Nephron progenitor cell (in vitro differentiated cells): ENCODE results near the gene MRAP2.
A peak's percentile ranks its signal among the peaks of the same experiment; 100 is the strongest.

Experiments
- DNase-seq: peaks from one replicate; pipeline ENCODE4 v3.0.0; 2021
- H3K27ac Mint-ChIP-seq: 2 replicates; pipeline ENCODE4 v1.8.0; 2021; ENCODE audit warnings: mild to moderate bottlenecking, moderate library complexity, mixed read lengths
- H3K27me3 Mint-ChIP-seq: 2 replicates; pipeline ENCODE4 v1.8.0; 2021; ENCODE audit warnings: mild to moderate bottlenecking, low read depth, mixed read lengths; ENCODE audit not compliant: poor library complexity
- H3K36me3 Mint-ChIP-seq: 2 replicates; pipeline ENCODE4 v1.8.0; 2021; ENCODE audit warnings: low read depth, mixed read lengths
- H3K4me1 Mint-ChIP-seq: 2 replicates; pipeline ENCODE4 v1.8.0; 2021; ENCODE audit warnings: mixed read lengths
- H3K4me3 Mint-ChIP-seq: 2 replicates; pipeline ENCODE4 v1.8.0; 2021; ENCODE audit warnings: mild to moderate bottlenecking, moderate library complexity, mixed read lengths
- H3K9me3 Mint-ChIP-seq: 2 replicates; pipeline ENCODE4 v1.8.0; 2021; ENCODE audit warnings: mild to moderate bottlenecking, moderate library complexity, mixed read lengths
- TF ChIP-seq, protein P1 (sequence below): fragments of 200-600 bp; sonication (generic); IDR thresholded peaks from 2 replicates; pipeline ENCODE4 v1.5.0; 2021; ENCODE audit warnings: antibody characterized with exemption

MRAP2 gene

DNA sequence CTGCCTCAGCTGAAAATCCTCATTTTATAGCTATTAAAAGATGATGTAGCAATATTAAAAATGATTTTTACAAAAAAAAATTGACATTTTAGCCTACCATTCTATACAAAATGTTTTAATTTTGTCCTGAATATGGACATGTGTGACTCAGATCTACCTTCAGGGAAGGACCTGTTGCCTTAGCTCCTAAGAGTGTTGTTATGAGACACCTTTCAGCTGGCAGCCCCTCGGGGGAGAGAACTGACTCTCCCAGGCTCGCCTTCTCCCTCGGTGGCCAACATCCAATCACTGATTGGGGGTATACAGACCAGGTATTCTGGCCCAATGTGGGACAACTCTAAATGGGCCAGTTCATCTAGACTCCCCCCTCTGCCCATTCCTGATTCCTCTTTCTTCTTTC is 32.5 kb upstream of the MRAP2 start:
- Mint-ChIP-seq H3K27me3 (peaks cover 8% of the 10 kb centered on the region), H3K4me1 (peaks cover 14% of the 10 kb centered on the region)
- no peak for DNase-seq

DNA sequence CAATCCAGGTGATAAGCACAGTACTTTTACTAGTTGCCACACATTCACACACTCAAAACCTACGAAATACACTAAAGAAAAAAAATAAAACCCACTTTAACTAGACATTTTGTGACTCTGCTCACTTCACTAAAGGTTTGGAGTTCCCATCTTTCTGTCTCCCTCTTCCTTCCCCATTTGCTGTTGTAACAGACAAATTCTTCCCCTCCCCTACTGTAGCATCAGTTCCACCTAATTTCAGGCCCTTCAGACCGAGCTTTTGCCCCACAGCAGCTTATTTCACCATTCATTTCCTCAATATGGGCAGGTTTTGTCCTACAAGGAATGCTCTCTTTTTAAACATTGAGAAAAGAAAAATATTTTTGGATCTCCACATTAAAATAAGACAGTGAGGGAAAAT is 31.3 kb upstream of the MRAP2 start:
- no peak for DNase-seq
- Mint-ChIP-seq H3K27me3 (peaks cover 8% of the 10 kb centered on the region), H3K9me3 (no peaks in the 10 kb centered on the region), H3K36me3 (no peaks in the 10 kb centered on the region), H3K4me3 (no peak overlapping the region), H3K27ac (no peak overlapping the region), H3K4me1 (peaks cover 14% of the 10 kb centered on the region)
- TF ChIP-seq, protein P1, sequence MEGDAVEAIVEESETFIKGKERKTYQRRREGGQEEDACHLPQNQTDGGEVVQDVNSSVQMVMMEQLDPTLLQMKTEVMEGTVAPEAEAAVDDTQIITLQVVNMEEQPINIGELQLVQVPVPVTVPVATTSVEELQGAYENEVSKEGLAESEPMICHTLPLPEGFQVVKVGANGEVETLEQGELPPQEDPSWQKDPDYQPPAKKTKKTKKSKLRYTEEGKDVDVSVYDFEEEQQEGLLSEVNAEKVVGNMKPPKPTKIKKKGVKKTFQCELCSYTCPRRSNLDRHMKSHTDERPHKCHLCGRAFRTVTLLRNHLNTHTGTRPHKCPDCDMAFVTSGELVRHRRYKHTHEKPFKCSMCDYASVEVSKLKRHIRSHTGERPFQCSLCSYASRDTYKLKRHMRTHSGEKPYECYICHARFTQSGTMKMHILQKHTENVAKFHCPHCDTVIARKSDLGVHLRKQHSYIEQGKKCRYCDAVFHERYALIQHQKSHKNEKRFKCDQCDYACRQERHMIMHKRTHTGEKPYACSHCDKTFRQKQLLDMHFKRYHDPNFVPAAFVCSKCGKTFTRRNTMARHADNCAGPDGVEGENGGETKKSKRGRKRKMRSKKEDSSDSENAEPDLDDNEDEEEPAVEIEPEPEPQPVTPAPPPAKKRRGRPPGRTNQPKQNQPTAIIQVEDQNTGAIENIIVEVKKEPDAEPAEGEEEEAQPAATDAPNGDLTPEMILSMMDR = no peak

More for the DNA sequence above, 32.5 kb upstream of the MRAP2 start:
- H3K9me3 Mint-ChIP-seq = peaks cover 4% of the 10 kb centered on the region
- TF ChIP-seq, protein P1 = no peak
- no peak overlapping the region for H3K4me3 Mint-ChIP-seq
- H3K27ac Mint-ChIP-seq = no peak overlapping the region
- no peaks in the 10 kb centered on the region for H3K36me3 Mint-ChIP-seq

DNA sequence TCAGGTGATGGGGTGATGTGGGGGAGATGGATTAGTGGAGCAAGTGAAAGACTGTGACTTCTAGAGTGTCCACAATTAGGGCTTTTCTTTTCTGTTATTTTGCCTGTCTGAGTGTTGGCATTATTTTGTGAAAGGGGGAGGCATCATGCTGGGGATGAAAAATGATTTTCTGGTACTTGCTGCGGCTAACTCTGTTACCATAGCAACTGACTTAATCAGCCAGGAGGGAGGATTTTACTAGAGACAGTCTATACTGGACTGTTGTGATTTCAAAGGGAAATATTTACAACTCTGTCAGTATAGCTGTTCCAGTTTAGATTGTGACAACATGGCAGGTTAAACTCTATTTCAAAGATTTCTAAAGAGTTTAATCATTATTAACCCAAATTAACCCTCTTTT is 30.4 kb upstream of the MRAP2 start:
- Mint-ChIP-seq H3K4me3 (no peak overlapping the region), H3K27ac (no peak overlapping the region), H3K4me1 (peaks cover 14% of the 10 kb centered on the region), H3K27me3 (peaks cover 12% of the 10 kb centered on the region), H3K36me3 (no peaks in the 10 kb centered on the region), H3K9me3 (no peaks in the 10 kb centered on the region)
- TF ChIP-seq, protein P1 = no peak
- DNase-seq = no peak

DNA sequence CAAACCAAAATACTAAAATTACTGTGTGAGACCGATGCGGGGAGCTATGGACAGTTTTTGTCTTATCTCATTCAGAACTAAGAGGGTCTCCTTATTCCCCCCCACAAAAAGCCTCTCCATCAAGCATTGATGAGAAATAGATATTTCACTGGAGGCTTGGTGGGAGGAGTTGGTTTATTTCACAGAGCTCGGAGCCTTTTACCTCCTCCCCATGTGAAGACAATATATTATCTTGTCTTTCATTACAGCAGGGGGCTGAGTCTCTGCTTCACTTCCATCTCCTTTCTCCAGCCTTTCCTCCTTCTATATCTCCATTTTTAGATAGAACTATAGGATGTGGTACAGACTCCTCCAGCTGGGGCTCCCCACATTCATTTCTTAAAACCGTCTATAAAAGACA is 29.9 kb upstream of the MRAP2 start:
- no peaks in the 10 kb centered on the region for H3K9me3 Mint-ChIP-seq
- H3K36me3 Mint-ChIP-seq = no peaks in the 10 kb centered on the region
- peaks cover 12% of the 10 kb centered on the region for H3K27me3 Mint-ChIP-seq
- peak overlapping the region; percentile 30 for H3K27ac Mint-ChIP-seq
- H3K4me3 Mint-ChIP-seq = no peak overlapping the region
- no peak for DNase-seq
- peaks cover 14% of the 10 kb centered on the region for H3K4me1 Mint-ChIP-seq
- TF ChIP-seq, protein P1 = no peak

DNA sequence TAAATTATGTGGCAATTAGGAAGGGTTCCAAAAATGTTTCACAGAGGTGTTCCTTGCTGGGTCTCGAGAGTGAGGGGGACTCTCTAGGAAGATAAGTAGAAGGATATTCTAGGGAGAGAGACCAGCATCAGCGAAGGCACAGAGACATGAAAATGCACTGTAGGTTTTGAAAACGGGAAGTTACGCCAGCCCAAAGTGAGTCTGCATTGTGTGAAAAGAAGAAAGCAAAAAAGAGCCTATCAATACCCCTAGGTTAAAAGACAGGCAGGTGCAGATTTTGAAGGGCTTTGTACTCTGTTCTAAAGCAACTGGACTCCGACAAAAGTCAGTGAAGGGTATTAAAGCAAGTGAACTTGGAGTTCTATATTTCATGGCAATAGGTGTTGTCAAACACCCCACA is 25.7 kb upstream of the MRAP2 start:
- H3K36me3 Mint-ChIP-seq = no peaks in the 10 kb centered on the region
- H3K9me3 Mint-ChIP-seq = no peaks in the 10 kb centered on the region
- H3K27ac Mint-ChIP-seq = no peak overlapping the region
- H3K4me3 Mint-ChIP-seq = no peak overlapping the region
- peaks cover 11% of the 10 kb centered on the region for H3K4me1 Mint-ChIP-seq
- TF ChIP-seq, protein P1 = no peak
- peaks cover 11% of the 10 kb centered on the region for H3K27me3 Mint-ChIP-seq
- no peak for DNase-seq

DNA sequence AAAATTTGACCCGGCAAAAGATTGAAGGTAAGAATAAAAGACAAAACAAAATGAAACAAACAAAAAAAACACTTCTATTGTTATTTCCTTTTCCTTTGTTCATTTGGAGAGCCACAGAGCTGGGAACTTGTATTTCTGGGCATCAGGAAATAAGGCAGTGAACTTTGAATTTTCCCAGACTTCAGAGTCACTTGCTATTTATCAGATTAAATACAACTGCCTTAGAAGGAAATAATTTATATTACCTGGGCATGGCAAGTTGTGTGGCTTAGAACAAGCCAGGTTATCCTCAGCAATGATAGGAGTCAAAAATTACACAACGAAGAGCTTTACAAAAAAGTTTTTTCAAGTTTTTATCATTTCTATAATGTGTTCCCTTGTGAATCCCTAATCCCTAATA is 20.2 kb upstream of the MRAP2 start:
- Mint-ChIP-seq H3K4me3 (no peak overlapping the region), H3K4me1 (no peaks in the 10 kb centered on the region), H3K36me3 (no peaks in the 10 kb centered on the region), H3K9me3 (no peaks in the 10 kb centered on the region), H3K27ac (no peak overlapping the region), H3K27me3 (peaks cover 6% of the 10 kb centered on the region)
- TF ChIP-seq, protein P1 = no peak
- DNase-seq = no peak
